ENCODE results near the gene PEG3.

Gene PEG3

GRCh38 chr19:56839652-56840450 is 675 bp downstream of the PEG3 start:
- DNase-seq: peak; percentile 76

GRCh38 chr19:56838909-56839651 is 1.4 kb downstream of the PEG3 start:
- DNase-seq: peak; percentile 84

- DNase-seq: peak; percentile 90
These were observed 2.3 kb downstream of the PEG3 start for GRCh38 chr19:56838024-56838908.

- peak; percentile 84 for DNase-seq
These were observed 3.0 kb downstream of the PEG3 start for GRCh38 chr19:56837492-56838023.

- DNase-seq: no peak
These were observed 3.5 kb downstream of the PEG3 start for GRCh38 chr19:56837004-56837403.

GRCh38 chr19:56836059-56836458 is 4.5 kb downstream of the PEG3 start:
- no peak for DNase-seq

GRCh38 chr19:56835401-56835800 is 5.1 kb downstream of the PEG3 start:
- no peak for DNase-seq

- DNase-seq: no peak
These were observed 5.8 kb downstream of the PEG3 start for GRCh38 chr19:56834564-56835375.

GRCh38 chr19:56832352-56832928 is 8.1 kb downstream of the PEG3 start:
- no peak for DNase-seq

- no peak for DNase-seq
These were observed 9.3 kb downstream of the PEG3 start for GRCh38 chr19:56831255-56831654.

- no peak for DNase-seq
These were observed 10.9 kb downstream of the PEG3 start for GRCh38 chr19:56829596-56829995.

GRCh38 chr19:56827708-56828107 is 12.8 kb downstream of the PEG3 start:
- DNase-seq: no peak

- DNase-seq: no peak
These were observed 16.6 kb downstream of the PEG3 start for GRCh38 chr19:56823956-56824355.

GRCh38 chr19:56823417-56823816 is 17.1 kb downstream of the PEG3 start:
- no peak for DNase-seq

- no peak for DNase-seq
These were observed 17.8 kb downstream of the PEG3 start for GRCh38 chr19:56822755-56823154.

GRCh38 chr19:56821675-56822074 is 18.9 kb downstream of the PEG3 start:
- DNase-seq: no peak

GRCh38 chr19:56821209-56821608 is 19.3 kb downstream of the PEG3 start:
- no peak for DNase-seq

GRCh38 chr19:56819166-56819565 is 21.4 kb downstream of the PEG3 start:
- DNase-seq: no peak

- no peak for DNase-seq
These were observed 25.9 kb downstream of the PEG3 start for GRCh38 chr19:56814656-56815055.

GRCh38 chr19:56813531-56813930 is 27.0 kb downstream of the PEG3 start:
- DNase-seq: no peak

GRCh38 chr19:56811480-56811879 is 29.0 kb downstream of the PEG3 start:
- DNase-seq: no peak
